ENCODE data around the gene FRMD1.

FRMD1 gene

DNA sequence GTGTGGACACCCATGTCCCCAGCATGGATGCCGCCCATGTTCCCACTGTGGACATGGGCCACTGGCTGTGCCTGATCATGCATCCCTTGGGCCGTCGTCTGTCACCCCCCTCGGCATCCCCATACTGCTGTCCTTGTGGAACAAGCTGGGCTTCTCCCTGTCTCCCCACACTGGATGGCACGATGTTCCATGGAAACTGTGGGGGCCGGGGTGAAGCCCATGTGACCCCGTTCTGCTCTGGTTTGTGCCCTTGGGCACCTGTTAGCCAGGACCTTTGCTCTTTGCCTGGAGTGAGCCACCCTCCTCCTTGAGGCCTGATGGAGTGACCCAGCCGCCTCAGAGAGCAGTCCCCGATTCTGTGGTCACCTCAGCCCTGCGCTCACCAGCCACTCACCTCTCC lies 7.6 kb upstream of the FRMD1 start:
- no peak for DNase-seq
- no CpG with 5 or more reads among the region's 10 CpGs for WGBS (ENCODE audit: extremely low coverage, insufficient coverage, low lambda C conversion rate)

GRCh38 chr6:168086066-168086465 lies 7.1 kb upstream of the FRMD1 start:
- no peak overlapping the region for H2AK5ac ChIP-seq (ENCODE audit: low read length)
- no peak overlapping the region for H4K8ac ChIP-seq (ENCODE audit: low read depth, low read length)
- H3K56ac ChIP-seq (ENCODE audit: low read length): no peak overlapping the region
- no peaks in the 10 kb centered on the region for H3K79me2 ChIP-seq (ENCODE audit: control insufficient read depth, insufficient read depth, low read length)
- H3K27ac ChIP-seq (ENCODE audit: low read depth, low read length): no peak overlapping the region
- no peak overlapping the region for H3K9ac ChIP-seq (ENCODE audit: low read length)
- WGBS (ENCODE audit: extremely low coverage, insufficient coverage, low lambda C conversion rate): no CpG with 5 or more reads among the region's 10 CpGs
- no peak overlapping the region for H2BK15ac ChIP-seq (replicated peaks; ENCODE audit: low read depth)
- H3K4ac ChIP-seq (ENCODE audit: low read depth, low read length): no peak overlapping the region
- H3K4me3 ChIP-seq (ENCODE audit: low read length): no peak overlapping the region
- no peak for DNase-seq
- no peak overlapping the region for H2BK120ac ChIP-seq (ENCODE audit: low read depth, low read length)
- no peaks in the 10 kb centered on the region for H3K36me3 ChIP-seq (ENCODE audit: control insufficient read depth, insufficient read depth, low read length)
- H4K5ac ChIP-seq (ENCODE audit: low read length): no peak overlapping the region
- no peaks in the 10 kb centered on the region for H3K79me1 ChIP-seq (ENCODE audit: low read length)
- no peak overlapping the region for H3K18ac ChIP-seq (ENCODE audit: low read length)
- no peaks in the 10 kb centered on the region for H3K27me3 ChIP-seq (ENCODE audit: insufficient read depth, low read length, poor library complexity)
- no peak overlapping the region for H2BK5ac ChIP-seq (ENCODE audit: low read length)
- no peak overlapping the region for H3K23ac ChIP-seq (ENCODE audit: low read length)
- H3K4me2 ChIP-seq (ENCODE audit: low read length): no peak overlapping the region
- no peaks in the 10 kb centered on the region for H3K4me1 ChIP-seq (ENCODE audit: control insufficient read depth, low read depth, low read length)

More for the DNA sequence above, 7.6 kb upstream of the FRMD1 start:
- Histone ChIP-seq H2BK120ac (ENCODE audit: low read depth, low read length) (no peak overlapping the region), H3K27ac (ENCODE audit: low read depth, low read length) (no peak overlapping the region), H3K56ac (ENCODE audit: low read length) (no peak overlapping the region), H4K8ac (ENCODE audit: low read depth, low read length) (no peak overlapping the region), H3K79me1 (ENCODE audit: low read length) (no peaks in the 10 kb centered on the region), H4K5ac (ENCODE audit: low read length) (no peak overlapping the region), H2BK5ac (ENCODE audit: low read length) (no peak overlapping the region), H3K18ac (ENCODE audit: low read length) (no peak overlapping the region), H3K23ac (ENCODE audit: low read length) (no peak overlapping the region), H3K4me2 (ENCODE audit: low read length) (no peak overlapping the region), H3K4ac (ENCODE audit: low read depth, low read length) (no peak overlapping the region), H2AK5ac (ENCODE audit: low read length) (no peak overlapping the region), H2BK15ac (replicated peaks; ENCODE audit: low read depth) (no peak overlapping the region), H3K4me1 (ENCODE audit: control insufficient read depth, low read depth, low read length) (no peaks in the 10 kb centered on the region), H3K79me2 (ENCODE audit: control insufficient read depth, insufficient read depth, low read length) (no peaks in the 10 kb centered on the region), H3K4me3 (ENCODE audit: low read length) (no peak overlapping the region), H3K36me3 (ENCODE audit: control insufficient read depth, insufficient read depth, low read length) (no peaks in the 10 kb centered on the region), H3K27me3 (ENCODE audit: insufficient read depth, low read length, poor library complexity) (no peaks in the 10 kb centered on the region), H3K9ac (ENCODE audit: low read length) (no peak overlapping the region)

DNA sequence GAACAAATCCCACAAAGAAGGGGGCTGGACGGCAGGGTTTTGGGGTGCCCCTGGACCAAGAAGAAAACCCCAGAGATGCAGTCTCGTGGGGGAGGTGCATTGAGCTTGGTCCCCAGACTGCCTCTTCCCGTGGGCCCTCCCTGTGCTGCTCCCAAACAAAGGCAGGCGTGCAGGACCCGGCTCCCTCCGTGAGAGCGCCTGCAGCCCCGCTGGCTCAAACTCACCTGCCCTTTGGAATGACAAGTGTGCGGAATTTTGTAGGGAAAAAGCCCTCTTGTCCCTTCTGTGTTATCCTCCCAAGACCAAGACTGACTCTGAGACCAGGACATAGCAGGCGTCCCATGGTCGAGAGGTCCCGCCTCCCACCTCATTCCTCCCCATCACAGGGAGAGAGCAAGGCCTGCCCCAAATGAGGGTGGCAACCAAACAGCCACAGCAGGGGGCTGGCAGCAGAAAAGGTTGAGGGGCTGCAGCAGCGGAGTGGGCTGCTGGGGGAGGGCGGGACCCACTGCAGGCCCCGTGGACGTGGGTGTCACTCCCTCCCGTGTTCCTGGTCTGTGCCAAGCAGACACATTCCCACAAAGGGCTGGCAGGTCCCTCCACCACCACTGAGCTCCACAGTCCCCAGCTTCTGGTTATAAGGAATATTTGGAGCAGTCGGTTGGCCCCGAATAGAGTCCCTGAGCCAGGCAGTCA lies 5.6 kb upstream of the FRMD1 start:
- Histone ChIP-seq H3K79me2 (ENCODE audit: control insufficient read depth, insufficient read depth, low read length) (no peaks in the 10 kb centered on the region), H4K8ac (ENCODE audit: low read depth, low read length) (no peak overlapping the region), H3K4me3 (ENCODE audit: low read length) (no peak overlapping the region), H2AK5ac (ENCODE audit: low read length) (no peak overlapping the region), H4K5ac (ENCODE audit: low read length) (no peak overlapping the region), H2BK15ac (replicated peaks; ENCODE audit: low read depth) (no peak overlapping the region), H3K18ac (ENCODE audit: low read length) (no peak overlapping the region), H3K23ac (ENCODE audit: low read length) (no peak overlapping the region), H2BK120ac (ENCODE audit: low read depth, low read length) (no peak overlapping the region), H3K36me3 (ENCODE audit: control insufficient read depth, insufficient read depth, low read length) (no peaks in the 10 kb centered on the region), H3K27me3 (ENCODE audit: insufficient read depth, low read length, poor library complexity) (no peaks in the 10 kb centered on the region), H3K56ac (ENCODE audit: low read length) (no peak overlapping the region), H3K79me1 (ENCODE audit: low read length) (no peaks in the 10 kb centered on the region), H2BK5ac (ENCODE audit: low read length) (no peak overlapping the region), H3K9ac (ENCODE audit: low read length) (no peak overlapping the region), H3K27ac (ENCODE audit: low read depth, low read length) (no peak overlapping the region), H3K4me1 (ENCODE audit: control insufficient read depth, low read depth, low read length) (no peaks in the 10 kb centered on the region), H3K4ac (ENCODE audit: low read depth, low read length) (no peak overlapping the region), H3K4me2 (ENCODE audit: low read length) (no peak overlapping the region)
- no CpG with 5 or more reads among the region's 19 CpGs for WGBS (ENCODE audit: extremely low coverage, insufficient coverage, low lambda C conversion rate)
- no peak for DNase-seq

- Histone ChIP-seq H3K4me1 (ENCODE audit: control insufficient read depth, low read depth, low read length) (no peaks in the 10 kb centered on the region), H2AK5ac (ENCODE audit: low read length) (no peak overlapping the region), H3K4ac (ENCODE audit: low read depth, low read length) (no peak overlapping the region), H3K4me3 (ENCODE audit: low read length) (no peak overlapping the region), H3K27me3 (ENCODE audit: insufficient read depth, low read length, poor library complexity) (no peaks in the 10 kb centered on the region), H3K56ac (ENCODE audit: low read length) (no peak overlapping the region), H4K8ac (ENCODE audit: low read depth, low read length) (no peak overlapping the region), H3K79me2 (ENCODE audit: control insufficient read depth, insufficient read depth, low read length) (no peaks in the 10 kb centered on the region), H3K79me1 (ENCODE audit: low read length) (no peaks in the 10 kb centered on the region), H3K36me3 (ENCODE audit: control insufficient read depth, insufficient read depth, low read length) (no peaks in the 10 kb centered on the region), H3K9ac (ENCODE audit: low read length) (no peak overlapping the region), H3K4me2 (ENCODE audit: low read length) (no peak overlapping the region), H2BK5ac (ENCODE audit: low read length) (no peak overlapping the region), H2BK15ac (replicated peaks; ENCODE audit: low read depth) (no peak overlapping the region), H2BK120ac (ENCODE audit: low read depth, low read length) (no peak overlapping the region), H3K27ac (ENCODE audit: low read depth, low read length) (no peak overlapping the region), H3K23ac (ENCODE audit: low read length) (no peak overlapping the region), H3K18ac (ENCODE audit: low read length) (no peak overlapping the region), H4K5ac (ENCODE audit: low read length) (no peak overlapping the region)
- no CpG with 5 or more reads among the region's 5 CpGs for WGBS (ENCODE audit: extremely low coverage, insufficient coverage, low lambda C conversion rate)
- DNase-seq: no peak
Observed at GRCh38 chr6:168083514-168083885, 4.5 kb upstream of the FRMD1 start.

GRCh38 chr6:168082860-168083513 lies 4.0 kb upstream of the FRMD1 start:
- Histone ChIP-seq H2BK5ac (ENCODE audit: low read length) (no peak overlapping the region), H3K9ac (ENCODE audit: low read length) (no peak overlapping the region), H4K5ac (ENCODE audit: low read length) (no peak overlapping the region), H3K79me2 (ENCODE audit: control insufficient read depth, insufficient read depth, low read length) (no peaks in the 10 kb centered on the region), H3K4me2 (ENCODE audit: low read length) (no peak overlapping the region), H3K18ac (ENCODE audit: low read length) (no peak overlapping the region), H4K8ac (ENCODE audit: low read depth, low read length) (no peak overlapping the region), H3K4me1 (ENCODE audit: control insufficient read depth, low read depth, low read length) (no peaks in the 10 kb centered on the region), H3K36me3 (ENCODE audit: control insufficient read depth, insufficient read depth, low read length) (no peaks in the 10 kb centered on the region), H3K4ac (ENCODE audit: low read depth, low read length) (no peak overlapping the region), H2BK120ac (ENCODE audit: low read depth, low read length) (no peak overlapping the region), H3K23ac (ENCODE audit: low read length) (no peak overlapping the region), H3K4me3 (ENCODE audit: low read length) (no peak overlapping the region), H2AK5ac (ENCODE audit: low read length) (no peak overlapping the region), H3K56ac (ENCODE audit: low read length) (no peak overlapping the region), H3K27me3 (ENCODE audit: insufficient read depth, low read length, poor library complexity) (no peaks in the 10 kb centered on the region), H3K79me1 (ENCODE audit: low read length) (no peaks in the 10 kb centered on the region), H2BK15ac (replicated peaks; ENCODE audit: low read depth) (no peak overlapping the region), H3K27ac (ENCODE audit: low read depth, low read length) (no peak overlapping the region)
- no peak for DNase-seq
- no CpG with 5 or more reads among the region's 17 CpGs for WGBS (ENCODE audit: extremely low coverage, insufficient coverage, low lambda C conversion rate)
